Measurements from ENCODE around the gene MEF2C.

- TF ChIP-seq CTCF (IDR thresholded peaks at IDR 0.05) (no peak), POLR2A (IDR thresholded peaks at IDR 0.05) (no peak)
These were observed 157.5 kb downstream of the MEF2C start for GRCh38 chr5:88725454-88725853.
